A549 (cell line): ENCODE data around the gene KIAA1755. TPM values are rescaled to one million over a fixed set of nuclear protein-coding genes. Genes with fewer than 3 reads are reported as not detected.

ENCODE experiments used
- ATAC-seq, 2 experiments: fragments of 200-7000 bp in 1 of 2; fragments of >200 bp in 1 of 2; cut with Nextera tagmentation in 1 of 2; cut with Tn5 transposase in 1 of 2; 3 replicates each; pipeline versions ENCODE4 v1.8.0 to v1.9.1; 2018 to 2020; ENCODE audit warnings: mild to moderate bottlenecking in 1 of 2, moderate library complexity in 1 of 2
- CTCF ChIA-PET: fragments of 300-600 bp; sonication (Branson Sonifier 250); formaldehyde crosslinking; extraction: SDS; loops from one replicate; lab custom pipeline; 2021; ENCODE audit warnings: antibody characterized with exemption, inconsistent platforms; lab: Yijun Ruan, JAX
- POLR2A ChIA-PET: fragments of 350-600 bp; formaldehyde crosslinking; extraction: SDS; loops from one replicate; lab custom pipeline; 2021; ENCODE audit warnings: antibody characterized with exemption, inconsistent platforms; lab: Yijun Ruan, JAX
- DNase-seq, 2 experiments: peaks; one replicate each; pipeline versions ENCODE4 v3.0.0 to v3.0.0-alpha.2; 2011 to 2016; ENCODE audit warnings: low read depth in 1 of 2, low spot score in 1 of 2
- FAIRE-seq: peaks from 2 replicates; lab custom pipeline; 2011; peaks lifted over from hg19 to GRCh38; lab: Jason Lieb, UNC
- H3K27ac ChIP-seq, 2 experiments: fragments of >200 bp; sonication (Bioruptor Twin); formaldehyde crosslinking; 3 replicates each; pipeline ENCODE4 v1.5.1; 2016 to 2017
- H3K4me1 ChIP-seq: fragments of >200 bp; sonication (Bioruptor Twin); formaldehyde crosslinking; 3 replicates; pipeline ENCODE4 v1.6.1; 2016
- H3K4me2 ChIP-seq: fragments of >200 bp; sonication (Bioruptor Twin); formaldehyde crosslinking; 3 replicates; pipeline ENCODE4 v1.6.1; 2016
- H3K4me3 ChIP-seq: fragments of >200 bp; sonication (Bioruptor Twin); formaldehyde crosslinking; 3 replicates; pipeline ENCODE4 v1.5.1; 2016
- H3K9me3 ChIP-seq: fragments of >200 bp; sonication (Bioruptor Twin); formaldehyde crosslinking; 3 replicates; pipeline ENCODE4 v1.6.1; 2016
- BHLHE40 ChIP-seq: IDR thresholded peaks from 2 replicates; pipeline ENCODE4 v1.6.1; 2012; ENCODE audit warnings: low read depth, low read length, inconsistent platforms
- CHD2 ChIP-seq: fragments of 150-350 bp; IDR thresholded peaks from 2 replicates; pipeline ENCODE4 v1.6.1; 2014; ENCODE audit warnings: low read length; ENCODE audit not compliant: partially characterized antibody
- CHD4 ChIP-seq: fragments of 200-600 bp; sonication (generic); IDR thresholded peaks from 2 replicates; pipeline ENCODE4 v1.6.1; 2016; ENCODE audit warnings: antibody characterized with exemption, mild to moderate bottlenecking, borderline replicate concordance
- CTCF ChIP-seq: fragments of >200 bp; sonication (Bioruptor Twin); formaldehyde crosslinking; IDR thresholded peaks from 3 replicates; pipeline ENCODE4 v1.5.1; 2016
- EHF ChIP-seq: fragments of 250-450 bp; sonication (Bioruptor Pico); IDR thresholded peaks from 2 replicates; pipeline ENCODE4 v1.5.0; 2020; ENCODE audit warnings: mild to moderate bottlenecking
- EHMT2 ChIP-seq: fragments of 200-600 bp; sonication (generic); IDR thresholded peaks from 2 replicates; pipeline ENCODE4 v1.6.1; 2016; ENCODE audit warnings: antibody characterized with exemption, low read depth, mild to moderate bottlenecking, moderate library complexity
- ELK1 ChIP-seq: fragments of 150-350 bp; IDR thresholded peaks from 2 replicates; pipeline ENCODE4 v1.6.1; 2014; ENCODE audit warnings: low read depth, mild to moderate bottlenecking, low read length
- EP300 ChIP-seq, 2 experiments: fragments of >200 bp; sonication (Bioruptor Twin); formaldehyde crosslinking; IDR thresholded peaks; 2 replicates in 1 of 2; 3 replicates in 1 of 2; pipeline ENCODE4 v1.6.1; 2016 to 2017
- ESRRA ChIP-seq: fragments of 150-350 bp; IDR thresholded peaks from 2 replicates; pipeline ENCODE4 v1.6.1; 2014; ENCODE audit warnings: mild to moderate bottlenecking, low read length, borderline replicate concordance
- GATA3 ChIP-seq: IDR thresholded peaks from 2 replicates; pipeline ENCODE4 v1.6.1; 2012; ENCODE audit warnings: borderline replicate concordance
- HEYL ChIP-seq: fragments of 250-450 bp; sonication (Bioruptor Pico); IDR thresholded peaks from 2 replicates; pipeline ENCODE4 v1.8.0; 2021; ENCODE audit warnings: mild to moderate bottlenecking, moderate library complexity
- HMGXB4 ChIP-seq: fragments of 250-450 bp; sonication (Bioruptor Pico); IDR thresholded peaks from 2 replicates; pipeline ENCODE4 v1.5.0; 2021; ENCODE audit warnings: mild to moderate bottlenecking, moderate library complexity, borderline replicate concordance
- KDM5A ChIP-seq: fragments of 200-600 bp; sonication (generic); IDR thresholded peaks from 2 replicates; pipeline ENCODE4 v1.6.1; 2016; ENCODE audit warnings: antibody characterized with exemption, mild to moderate bottlenecking
- MAFK ChIP-seq: fragments of 450-650 bp; IDR thresholded peaks from 2 replicates; pipeline ENCODE4 v1.6.1; 2014; ENCODE audit not compliant: partially characterized antibody
- MYC ChIP-seq: IDR thresholded peaks from 2 replicates; pipeline ENCODE4 v1.6.1; 2012; ENCODE audit warnings: mild to moderate bottlenecking, inconsistent platforms, low read length, improper control_type of control experiment, borderline replicate concordance
- NFE2L2 ChIP-seq: fragments of 150-350 bp; conservative IDR thresholded peaks from 2 replicates; pipeline ENCODE4 v1.6.1; 2014; ENCODE audit warnings: low read length
- NPAS2 ChIP-seq: fragments of 250-450 bp; sonication (Bioruptor Pico); IDR thresholded peaks from 2 replicates; pipeline ENCODE4 v1.8.0; 2022; ENCODE audit warnings: mild to moderate bottlenecking, moderate library complexity, borderline replicate concordance
- POLR2AphosphoS2 ChIP-seq: conservative IDR thresholded peaks from 2 replicates; pipeline ENCODE4 v1.6.1; 2012; ENCODE audit warnings: low read length, improper control_type of control experiment, inconsistent platforms
- RARB ChIP-seq: fragments of 250-450 bp; sonication (Bioruptor Pico); IDR thresholded peaks from 2 replicates; pipeline ENCODE4 v1.8.0; 2021; ENCODE audit warnings: mild to moderate bottlenecking, moderate library complexity
- RCOR1 ChIP-seq: fragments of 150-350 bp; IDR thresholded peaks from 2 replicates; pipeline ENCODE4 v1.6.1; 2014; ENCODE audit warnings: antibody characterized with exemption, low read length, low read depth
- RNF2 ChIP-seq: fragments of 200-600 bp; sonication (generic); IDR thresholded peaks from 2 replicates; pipeline ENCODE4 v1.6.1; 2016; ENCODE audit warnings: low read depth, mild to moderate bottlenecking, antibody characterized with exemption, moderate library complexity, borderline replicate concordance
- SMC3 ChIP-seq: fragments of >200 bp; sonication (Bioruptor Twin); formaldehyde crosslinking; IDR thresholded peaks from 3 replicates; pipeline ENCODE4 v1.6.1; 2018; ENCODE audit warnings: inconsistent platforms
- SREBF2 ChIP-seq: fragments of 450-650 bp; IDR thresholded peaks from 2 replicates; pipeline ENCODE4 v1.6.1; 2014; ENCODE audit warnings: mild to moderate bottlenecking, moderate library complexity
- TFCP2L1 ChIP-seq: fragments of 250-450 bp; sonication (Bioruptor Pico); IDR thresholded peaks from 2 replicates; pipeline ENCODE4 v1.5.0; 2021; ENCODE audit warnings: mild to moderate bottlenecking
- ZNF302 ChIP-seq: fragments of 250-450 bp; sonication (Bioruptor Pico); IDR thresholded peaks from 2 replicates; pipeline ENCODE4 v1.9.0; 2021; ENCODE audit warnings: inconsistent platforms, mild to moderate bottlenecking, moderate library complexity
- ZSCAN20 ChIP-seq: fragments of 250-450 bp; sonication (Bioruptor Pico); IDR thresholded peaks from 2 replicates; pipeline ENCODE4 v1.8.0; 2022; ENCODE audit warnings: mild to moderate bottlenecking, moderate library complexity
- WGBS: methylation state at CpG from one replicate; pipeline ENCODE4 v1.1.6; 2017; ENCODE audit errors: missing lambda C conversion rate; 5-methylcytosine and 5-hydroxymethylcytosine counted together
- polyA plus RNA-seq, 4 experiments: library from polyadenylated mRNA; depleted of rRNA in 3 of 4; stranded (reverse); fragments of >200 nt; fragmentation: RNase III in 1 of 4; extraction: RNeasy Plus Mini Kit Qiagen cat#74134 plus additional on column Dnase treatment in 1 of 4; gene quantifications; 2 replicates in 3 of 4; 3 replicates in 1 of 4; pipeline ENCODE4 v1.2.3, GENCODE V29; 2011 to 2017

KIAA1755 gene
- polyA plus RNA-seq, 2 of the 4 experiments (the other 2 are of a cell fraction), result 0.04 to 0.21 TPM

GRCh38 chr20:38247166-38247509 is 13.4 kb downstream of the KIAA1755 start:
- ChIA-PET POLR2A (no interaction called here), CTCF (interaction anchor here (0.9 to 1.0 kb wide), 2 partner anchors 10 to 26 kb away, joined by 3 read pairs; no protein-coding TSS in a partner anchor)
- TF ChIP-seq NPAS2 (no peak), GATA3 (no peak), EHMT2 (no peak), BHLHE40 (no peak), CHD2 (no peak), POLR2AphosphoS2 (no peak), MYC (no peak), HMGXB4 (no peak), RNF2 (no peak), SREBF2 (no peak), ZNF302 (CRISPR knock-in tag) (no peak), ESRRA (no peak), CTCF (no peak)
- no peak overlapping the region for H3K4me2 ChIP-seq
- FAIRE-seq (no peak), ATAC-seq (no peak), DNase-seq (no peak)
- H3K27ac ChIP-seq, result no peak overlapping the region
- H3K4me1 ChIP-seq, result no peaks in the 10 kb centered on the region
- WGBS, result 56% methylated on average over 4 of the region's 7 CpGs
- H3K9me3 ChIP-seq, result peaks cover 27% of the 10 kb centered on the region
- H3K4me3 ChIP-seq, result no peak overlapping the region

- WGBS, result 75% methylated on average over 12 of the region's 14 CpGs
- FAIRE-seq, result no peak
Observed at GRCh38 chr20:38246357-38247165, 14.0 kb downstream of the KIAA1755 start.

More at GRCh38 chr20:38246357-38247165, 14.0 kb downstream of the KIAA1755 start:
- ATAC-seq, result no peak
- TF ChIP-seq MYC (no peak), ELK1 (no peak), MAFK (no peak), KDM5A (no peak), CHD2 (no peak), SMC3 (no peak), NPAS2 (no peak), EP300 (IDR thresholded peaks at IDR 0.05) (no peak), TFCP2L1 (no peak), RCOR1 (no peak), RARB (CRISPR knock-in tag) (no peak), ESRRA (no peak), EHF (no peak), HEYL (CRISPR knock-in tag) (no peak), CHD4 (no peak), ZNF302 (CRISPR knock-in tag) (no peak), SREBF2 (no peak), NFE2L2 (no peak), ZSCAN20 (CRISPR knock-in tag) (no peak), RNF2 (no peak)
- Histone ChIP-seq H3K4me1 (no peaks in the 10 kb centered on the region), H3K9me3 (peaks cover 33% of the 10 kb centered on the region), H3K4me2 (no peak overlapping the region), H3K4me3 (no peak overlapping the region), H3K27ac (no peak overlapping the region)
- ChIA-PET CTCF (interaction anchor here (0.8 to 1.0 kb wide), 3 partner anchors 10 to 189 kb away, joined by 3 read pairs; no protein-coding TSS in a partner anchor), POLR2A (no interaction called here)
- no peak for DNase-seq
